ENCODE data around the gene PRR9.
A peak's percentile ranks its signal among the peaks of the same experiment; 100 is the strongest.

PRR9 gene

GRCh38 chr1:153262462-153263157 is 45.2 kb downstream of the PRR9 start:
- TF ChIP-seq, protein P1, sequence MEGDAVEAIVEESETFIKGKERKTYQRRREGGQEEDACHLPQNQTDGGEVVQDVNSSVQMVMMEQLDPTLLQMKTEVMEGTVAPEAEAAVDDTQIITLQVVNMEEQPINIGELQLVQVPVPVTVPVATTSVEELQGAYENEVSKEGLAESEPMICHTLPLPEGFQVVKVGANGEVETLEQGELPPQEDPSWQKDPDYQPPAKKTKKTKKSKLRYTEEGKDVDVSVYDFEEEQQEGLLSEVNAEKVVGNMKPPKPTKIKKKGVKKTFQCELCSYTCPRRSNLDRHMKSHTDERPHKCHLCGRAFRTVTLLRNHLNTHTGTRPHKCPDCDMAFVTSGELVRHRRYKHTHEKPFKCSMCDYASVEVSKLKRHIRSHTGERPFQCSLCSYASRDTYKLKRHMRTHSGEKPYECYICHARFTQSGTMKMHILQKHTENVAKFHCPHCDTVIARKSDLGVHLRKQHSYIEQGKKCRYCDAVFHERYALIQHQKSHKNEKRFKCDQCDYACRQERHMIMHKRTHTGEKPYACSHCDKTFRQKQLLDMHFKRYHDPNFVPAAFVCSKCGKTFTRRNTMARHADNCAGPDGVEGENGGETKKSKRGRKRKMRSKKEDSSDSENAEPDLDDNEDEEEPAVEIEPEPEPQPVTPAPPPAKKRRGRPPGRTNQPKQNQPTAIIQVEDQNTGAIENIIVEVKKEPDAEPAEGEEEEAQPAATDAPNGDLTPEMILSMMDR (IDR thresholded peaks at IDR 0.05) = no peak
- TF ChIP-seq ZFX (IDR thresholded peaks at IDR 0.05; ENCODE audit: borderline replicate concordance) = no peak
- no peak overlapping the region for H3K27ac ChIP-seq

DNA sequence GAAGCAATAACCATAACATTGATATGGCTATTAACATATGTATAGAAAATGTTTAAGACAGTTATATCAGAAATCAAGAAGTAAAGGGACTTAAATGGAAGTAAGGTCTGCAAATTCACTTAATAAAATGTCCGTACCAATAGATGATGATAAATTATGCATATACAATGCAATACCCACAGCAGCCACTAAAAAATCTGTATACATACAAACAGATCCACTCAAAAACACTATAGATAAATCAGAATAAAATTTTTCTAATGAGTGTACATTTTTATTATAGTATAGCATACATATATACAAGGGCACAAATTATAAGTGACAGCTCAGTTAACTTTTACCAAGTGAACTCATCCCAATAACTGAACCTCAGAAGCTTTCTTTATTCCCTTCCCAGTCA is 48.1 kb downstream of the PRR9 start:
- no peak overlapping the region for H3K27ac ChIP-seq
- TF ChIP-seq, protein P1 (IDR thresholded peaks at IDR 0.05) = peak; percentile 23; the same call in 1 of the 2 replicates
- TF ChIP-seq ZFX (IDR thresholded peaks at IDR 0.05; ENCODE audit: borderline replicate concordance) = no peak
